ENCODE measurements around the gene GPER1.

GRCh38 chr7:1091644-1092027 lies 3.7 kb downstream of the GPER1 start:
- TF ChIP-seq, protein P1, sequence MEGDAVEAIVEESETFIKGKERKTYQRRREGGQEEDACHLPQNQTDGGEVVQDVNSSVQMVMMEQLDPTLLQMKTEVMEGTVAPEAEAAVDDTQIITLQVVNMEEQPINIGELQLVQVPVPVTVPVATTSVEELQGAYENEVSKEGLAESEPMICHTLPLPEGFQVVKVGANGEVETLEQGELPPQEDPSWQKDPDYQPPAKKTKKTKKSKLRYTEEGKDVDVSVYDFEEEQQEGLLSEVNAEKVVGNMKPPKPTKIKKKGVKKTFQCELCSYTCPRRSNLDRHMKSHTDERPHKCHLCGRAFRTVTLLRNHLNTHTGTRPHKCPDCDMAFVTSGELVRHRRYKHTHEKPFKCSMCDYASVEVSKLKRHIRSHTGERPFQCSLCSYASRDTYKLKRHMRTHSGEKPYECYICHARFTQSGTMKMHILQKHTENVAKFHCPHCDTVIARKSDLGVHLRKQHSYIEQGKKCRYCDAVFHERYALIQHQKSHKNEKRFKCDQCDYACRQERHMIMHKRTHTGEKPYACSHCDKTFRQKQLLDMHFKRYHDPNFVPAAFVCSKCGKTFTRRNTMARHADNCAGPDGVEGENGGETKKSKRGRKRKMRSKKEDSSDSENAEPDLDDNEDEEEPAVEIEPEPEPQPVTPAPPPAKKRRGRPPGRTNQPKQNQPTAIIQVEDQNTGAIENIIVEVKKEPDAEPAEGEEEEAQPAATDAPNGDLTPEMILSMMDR (IDR thresholded peaks at IDR 0.05 in 2 of 3, conservative IDR thresholded peaks at IDR 0.05 in 1 of 3; ENCODE audit: borderline replicate concordance in 1 of 3, insufficient read depth in 1 of 3, low read depth in 2 of 3, low read length in 2 of 3): no peak
- TF ChIP-seq EZH2phosphoT487 (IDR thresholded peaks at IDR 0.05; ENCODE audit: borderline replicate concordance): no peak
- TF ChIP-seq POLR2A (IDR thresholded peaks at IDR 0.05; ENCODE audit: borderline replicate concordance, extremely low read depth, insufficient read depth, insufficient read length): no peak
- TF ChIP-seq, protein P2, sequence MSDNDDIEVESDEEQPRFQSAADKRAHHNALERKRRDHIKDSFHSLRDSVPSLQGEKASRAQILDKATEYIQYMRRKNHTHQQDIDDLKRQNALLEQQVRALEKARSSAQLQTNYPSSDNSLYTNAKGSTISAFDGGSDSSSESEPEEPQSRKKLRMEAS (IDR thresholded peaks at IDR 0.05): no peak
- no peak for TF ChIP-seq POLR2AphosphoS5 (IDR thresholded peaks at IDR 0.05; ENCODE audit: low read depth, low read length)
- TF ChIP-seq, protein P3, sequence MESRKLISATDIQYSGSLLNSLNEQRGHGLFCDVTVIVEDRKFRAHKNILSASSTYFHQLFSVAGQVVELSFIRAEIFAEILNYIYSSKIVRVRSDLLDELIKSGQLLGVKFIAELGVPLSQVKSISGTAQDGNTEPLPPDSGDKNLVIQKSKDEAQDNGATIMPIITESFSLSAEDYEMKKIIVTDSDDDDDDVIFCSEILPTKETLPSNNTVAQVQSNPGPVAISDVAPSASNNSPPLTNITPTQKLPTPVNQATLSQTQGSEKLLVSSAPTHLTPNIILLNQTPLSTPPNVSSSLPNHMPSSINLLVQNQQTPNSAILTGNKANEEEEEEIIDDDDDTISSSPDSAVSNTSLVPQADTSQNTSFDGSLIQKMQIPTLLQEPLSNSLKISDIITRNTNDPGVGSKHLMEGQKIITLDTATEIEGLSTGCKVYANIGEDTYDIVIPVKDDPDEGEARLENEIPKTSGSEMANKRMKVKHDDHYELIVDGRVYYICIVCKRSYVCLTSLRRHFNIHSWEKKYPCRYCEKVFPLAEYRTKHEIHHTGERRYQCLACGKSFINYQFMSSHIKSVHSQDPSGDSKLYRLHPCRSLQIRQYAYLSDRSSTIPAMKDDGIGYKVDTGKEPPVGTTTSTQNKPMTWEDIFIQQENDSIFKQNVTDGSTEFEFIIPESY (IDR thresholded peaks at IDR 0.05; ENCODE audit: extremely low read depth, insufficient replicate concordance, low read length): no peak
- TF ChIP-seq SP1 (IDR thresholded peaks at IDR 0.05; ENCODE audit: low read depth): no peak
